Fibroblast of skin of right biceps (primary cell): ENCODE results near the gene TTC39B.
"Not testable (repeated sequence)": the region's sequence is repeated elsewhere in the genome, so short reads cannot be mapped to it uniquely, and the experiment has no call there.

Experiments used
- DNase-seq: peaks from one replicate; pipeline ENCODE4 v3.0.0-alpha.2; 2013

The TTC39B gene

GRCh38 chr9:15306757-15307522, at the start of gene TTC39B:
TSS of gene TTC39B (minus strand) at chr9:15307216. CDS start at chr9:15307125, 91 bp downstream.
- DNase-seq: peak; percentile 93

GRCh38 chr9:15355669-15356068, 48.7 kb upstream of the TTC39B start:
- no peak for DNase-seq

GRCh38 chr9:15354713-15355112, 47.7 kb upstream of the TTC39B start:
- DNase-seq: no peak

DNA sequence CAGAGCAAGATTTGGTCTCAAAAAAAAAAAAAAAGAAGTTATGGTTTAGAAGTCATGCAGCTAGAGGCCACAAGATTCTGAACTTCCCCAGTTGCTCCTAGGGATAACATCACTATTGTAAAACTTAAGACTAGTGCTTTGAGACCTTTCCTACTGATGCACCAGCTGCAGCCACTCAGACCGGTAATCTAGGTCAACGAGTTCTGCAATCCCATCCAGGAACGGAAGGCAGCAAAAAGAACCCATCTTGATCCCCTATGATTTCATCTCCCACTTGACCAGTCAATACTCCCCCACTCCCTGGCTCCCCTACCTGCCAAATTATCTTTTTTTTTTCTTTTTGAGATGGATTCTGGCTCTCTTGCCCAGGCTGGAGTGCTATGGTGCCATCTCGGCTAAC, 46.9 kb upstream of the TTC39B start:
- DNase-seq: no peak

- no peak for DNase-seq
Measured at GRCh38 chr9:15352306-15352705, 45.3 kb upstream of the TTC39B start.

- DNase-seq: peak; percentile 21
Measured at GRCh38 chr9:15349892-15350761, 43.1 kb upstream of the TTC39B start.

GRCh38 chr9:15346837-15347236, 39.8 kb upstream of the TTC39B start:
- DNase-seq: no peak

DNA sequence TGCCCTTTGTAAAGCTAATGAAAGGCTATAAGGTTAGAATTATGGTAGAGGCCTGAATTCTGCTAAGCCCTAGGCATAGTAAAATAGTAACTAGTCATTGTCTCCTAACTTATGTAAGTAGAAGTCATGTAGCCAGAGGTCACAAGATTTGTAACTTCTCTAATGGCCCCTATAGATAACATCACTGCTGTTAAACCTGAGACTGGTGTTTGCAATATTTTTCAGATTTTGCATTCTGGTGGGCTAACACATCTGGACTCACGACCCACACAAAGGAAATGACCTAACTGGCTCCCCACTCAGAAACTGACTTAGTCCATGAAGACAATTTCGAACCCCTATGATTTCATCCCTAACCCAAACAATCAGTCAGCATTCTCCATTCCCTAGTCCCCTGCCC, 37.2 kb upstream of the TTC39B start:
- no peak for DNase-seq

GRCh38 chr9:15333376-15333881, 26.4 kb upstream of the TTC39B start:
- DNase-seq: no peak

GRCh38 chr9:15332939-15333338, 25.9 kb upstream of the TTC39B start:
- no peak for DNase-seq

- no peak for DNase-seq
Measured at GRCh38 chr9:15329539-15330109, 22.6 kb upstream of the TTC39B start.

GRCh38 chr9:15328946-15329345, 21.9 kb upstream of the TTC39B start:
- no peak for DNase-seq

- not testable (repeated sequence) for DNase-seq
Measured at GRCh38 chr9:15322695-15323094, 15.7 kb upstream of the TTC39B start.

- DNase-seq: not testable (repeated sequence)
Measured at GRCh38 chr9:15319661-15320060, 12.6 kb upstream of the TTC39B start.

DNA sequence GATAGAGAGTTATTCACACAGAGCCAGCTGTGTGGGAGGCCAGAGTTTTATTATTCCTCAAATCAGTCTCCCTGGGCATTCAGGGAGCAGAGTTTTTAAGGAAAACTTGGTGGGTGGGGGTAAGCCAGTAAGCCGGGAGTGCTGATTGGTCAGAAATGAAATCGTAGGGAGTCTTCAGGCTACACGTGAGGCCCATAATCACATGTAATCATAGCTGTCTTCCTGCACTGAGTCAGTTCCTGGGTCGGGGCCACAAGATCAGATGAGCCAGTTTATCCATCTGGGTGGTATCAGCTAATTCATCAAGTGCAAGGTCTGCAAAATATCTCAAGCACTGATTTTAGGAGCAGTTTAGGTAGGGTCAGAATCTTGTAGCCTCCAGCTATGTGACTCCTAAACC, 10.8 kb upstream of the TTC39B start:
- peak; percentile 57 for DNase-seq

- DNase-seq: no peak
Measured at GRCh38 chr9:15311607-15312006, 4.6 kb upstream of the TTC39B start.

GRCh38 chr9:15310107-15310850, 3.3 kb upstream of the TTC39B start:
- DNase-seq: no peak

DNA sequence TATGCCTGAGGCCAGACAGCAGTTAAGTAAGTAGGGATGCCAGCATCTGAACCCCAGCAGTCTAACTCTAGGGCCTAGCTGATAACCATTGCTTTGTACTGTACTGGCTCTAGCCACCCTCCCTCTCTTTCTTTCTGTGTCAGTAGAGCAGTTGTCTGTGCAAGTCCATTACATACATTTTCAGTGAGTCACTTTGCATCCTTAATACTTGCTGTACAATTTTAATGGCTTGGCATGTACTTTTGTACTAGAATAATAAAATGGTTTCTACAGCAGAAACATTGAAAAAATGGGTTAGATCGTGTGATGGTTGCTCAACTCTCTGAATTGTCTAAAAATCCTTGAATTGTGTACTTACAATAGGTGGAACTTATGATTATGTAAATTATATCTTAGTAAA, 1.5 kb upstream of the TTC39B start:
- DNase-seq: peak; percentile 84

- no peak for DNase-seq
Measured at GRCh38 chr9:15307523-15307841, 466 bp upstream of the TTC39B start.

DNA sequence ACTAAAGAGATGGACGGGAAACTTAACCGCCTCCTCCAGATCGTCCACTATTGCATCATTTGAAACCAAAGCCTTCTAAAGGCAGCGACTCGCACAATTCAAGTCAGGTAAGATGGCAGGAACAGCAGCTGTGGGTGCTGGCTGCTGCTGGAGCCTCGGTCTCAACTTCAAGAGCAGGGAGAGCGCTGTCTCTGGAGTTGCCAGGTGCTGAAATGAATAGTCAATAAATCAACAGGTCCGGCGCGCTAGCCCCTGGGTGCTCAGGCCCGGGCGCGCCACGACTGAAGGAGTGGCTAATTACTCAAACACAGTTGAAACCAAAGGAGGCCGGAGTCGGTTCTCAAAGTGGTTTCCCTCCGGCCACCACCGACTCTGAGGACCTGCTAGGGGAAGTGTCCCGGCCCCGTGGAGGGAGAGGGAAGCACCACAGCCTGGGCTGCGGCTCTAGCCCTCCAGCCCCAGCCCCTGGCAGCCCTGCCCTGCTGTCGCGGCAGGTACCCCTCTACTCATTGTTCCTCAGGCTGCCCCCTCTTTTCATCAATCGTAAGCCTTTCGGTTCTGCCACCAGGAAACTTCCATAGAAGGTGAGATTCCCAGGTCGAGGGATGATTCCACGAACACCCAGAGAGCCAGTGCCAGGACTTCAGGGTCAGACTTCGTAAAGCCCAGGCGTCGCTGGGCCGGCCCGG, 804 bp downstream of the TTC39B start:
- DNase-seq: peak; percentile 44

GRCh38 chr9:15305470-15305869, 1.5 kb downstream of the TTC39B start:
- DNase-seq: no peak

- no peak for DNase-seq
Measured at GRCh38 chr9:15304632-15305031, 2.4 kb downstream of the TTC39B start.
